Activated CD8-positive, alpha-beta memory T cell treated with anti-CD3 and anti-CD28 coated beads, Interleukin-2, amount 50 U/mL, for 24 hours (primary cell): ENCODE measurements around the gene GCSAML.
"Not testable (repeated sequence)": the region's sequence is repeated elsewhere in the genome, so short reads cannot be mapped to it uniquely, and the experiment has no call there.

ENCODE experiments used
- DNase-seq: peaks from one replicate; pipeline ENCODE4 v3.0.0-alpha.2; 2020; ENCODE audit errors: extremely low read depth

The GCSAML gene

GRCh38 chr1:247548769-247549182 lies at the start of gene GCSAML:
TSS of gene GCSAML (plus strand) at chr1:247549134. CDS start at chr1:247549192, 58 bp downstream.
- DNase-seq, result no peak

- no peak for DNase-seq
Measured at GRCh38 chr1:247500865-247501264, 48.1 kb upstream of the GCSAML start.

- no peak for DNase-seq
Measured at GRCh38 chr1:247506831-247507230, 42.1 kb upstream of the GCSAML start.

GRCh38 chr1:247517795-247518612 lies 30.9 kb upstream of the GCSAML start:
- DNase-seq, result no peak

- DNase-seq, result no peak
Measured at GRCh38 chr1:247518613-247518891, 30.4 kb upstream of the GCSAML start.

- DNase-seq, result not testable (repeated sequence)
Measured at GRCh38 chr1:247521886-247522285, 27.0 kb upstream of the GCSAML start.

GRCh38 chr1:247528812-247529474 lies 20.0 kb upstream of the GCSAML start:
- DNase-seq, result no peak

- no peak for DNase-seq
Measured at GRCh38 chr1:247529771-247530355, 19.1 kb upstream of the GCSAML start.

- no peak for DNase-seq
Measured at GRCh38 chr1:247530785-247531184, 18.1 kb upstream of the GCSAML start.

- DNase-seq, result no peak
Measured at GRCh38 chr1:247531937-247532336, 17.0 kb upstream of the GCSAML start.

- DNase-seq, result no peak
Measured at GRCh38 chr1:247535402-247535801, 13.5 kb upstream of the GCSAML start.

GRCh38 chr1:247536340-247536739 lies 12.6 kb upstream of the GCSAML start, which contains the start of gene OR2C3:
TSS of gene OR2C3 (minus strand) at chr1:247536440. CDS start at chr1:247532511, 3,929 bp downstream.
- DNase-seq, result no peak

- no peak for DNase-seq
Measured at GRCh38 chr1:247538561-247538960, 10.4 kb upstream of the GCSAML start.

GRCh38 chr1:247539215-247539614 lies 9.7 kb upstream of the GCSAML start:
- no peak for DNase-seq

- no peak for DNase-seq
Measured at GRCh38 chr1:247540581-247540980, 8.4 kb upstream of the GCSAML start.

- no peak for DNase-seq
Measured at GRCh38 chr1:247542811-247543210, 6.1 kb upstream of the GCSAML start.

- DNase-seq, result no peak
Measured at GRCh38 chr1:247548092-247548491, 842 bp upstream of the GCSAML start.

- DNase-seq, result no peak
Measured at GRCh38 chr1:247551721-247552120, 2.8 kb downstream of the GCSAML start.

- no peak for DNase-seq
Measured at GRCh38 chr1:247552231-247552630, 3.3 kb downstream of the GCSAML start.

- DNase-seq, result no peak
Measured at GRCh38 chr1:247557926-247558674, 9.2 kb downstream of the GCSAML start.

GRCh38 chr1:247561711-247562110 lies 12.8 kb downstream of the GCSAML start:
- no peak for DNase-seq

- no peak for DNase-seq
Measured at GRCh38 chr1:247562198-247562597, 13.3 kb downstream of the GCSAML start.
